LNCAP (cell line): ENCODE measurements around the gene CFAP77.

Source experiments
- CTCF ChIP-seq: fragments of 450-650 bp; IDR thresholded peaks from 2 replicates; pipeline ENCODE4 v1.5.1; 2017; ENCODE audit warnings: mild to moderate bottlenecking

The CFAP77 gene

DNA sequence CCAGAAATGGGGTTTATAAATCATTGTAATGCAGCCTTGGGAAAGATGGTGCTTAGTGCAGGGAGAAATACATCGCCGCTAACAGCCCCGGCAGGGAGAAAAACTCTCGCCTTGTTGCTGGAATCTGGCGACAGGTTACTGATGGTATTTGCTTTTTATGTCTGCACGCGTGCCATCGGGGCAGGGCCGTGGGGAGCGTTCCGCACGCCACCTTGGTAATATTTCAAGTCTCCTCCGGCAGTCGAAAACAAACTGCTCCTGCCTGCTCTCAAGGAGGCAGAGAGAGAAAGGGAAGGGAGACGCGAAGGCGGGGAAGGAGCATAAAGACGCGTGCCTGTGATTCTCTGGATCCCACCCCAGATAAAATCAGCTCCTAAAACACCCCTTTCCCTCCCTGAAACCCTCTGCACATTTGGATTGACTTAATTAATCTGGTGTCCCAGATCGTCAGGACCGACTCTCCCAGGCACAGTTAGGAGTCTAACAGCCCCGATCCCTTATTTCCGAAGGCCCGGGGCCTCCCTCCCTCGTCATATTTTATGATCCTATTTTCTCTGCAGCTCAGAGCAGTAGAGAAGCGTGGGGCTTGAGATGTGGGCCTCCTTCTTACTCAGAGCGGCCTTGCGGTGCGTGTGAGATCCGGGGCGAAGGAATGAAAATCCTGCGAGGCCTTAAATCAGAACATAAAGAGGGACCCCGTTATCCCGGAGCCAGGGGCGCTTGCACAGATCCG lies 47.7 kb downstream of the CFAP77 start:
- TF ChIP-seq CTCF, result no peak

DNA sequence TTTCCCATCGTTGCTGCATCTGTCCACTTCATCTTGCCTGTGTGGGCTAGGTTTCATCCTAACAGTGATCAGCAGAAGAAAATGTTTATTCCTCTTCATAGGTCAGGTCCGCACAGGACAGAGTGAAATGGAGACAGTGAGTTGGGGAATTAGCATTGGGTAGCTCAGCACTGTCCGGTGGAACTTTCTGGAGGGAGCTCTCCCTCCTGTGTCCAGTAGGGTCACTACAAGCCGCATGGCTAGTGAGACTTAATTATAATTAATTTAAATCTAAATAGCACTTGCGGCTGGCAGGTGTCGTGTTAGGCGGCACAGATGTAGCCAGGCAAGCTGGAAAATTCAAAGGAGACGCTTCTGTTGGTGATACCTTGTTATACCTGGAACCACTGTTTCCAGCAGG lies 48.4 kb downstream of the CFAP77 start:
- TF ChIP-seq CTCF, result no peak

DNA sequence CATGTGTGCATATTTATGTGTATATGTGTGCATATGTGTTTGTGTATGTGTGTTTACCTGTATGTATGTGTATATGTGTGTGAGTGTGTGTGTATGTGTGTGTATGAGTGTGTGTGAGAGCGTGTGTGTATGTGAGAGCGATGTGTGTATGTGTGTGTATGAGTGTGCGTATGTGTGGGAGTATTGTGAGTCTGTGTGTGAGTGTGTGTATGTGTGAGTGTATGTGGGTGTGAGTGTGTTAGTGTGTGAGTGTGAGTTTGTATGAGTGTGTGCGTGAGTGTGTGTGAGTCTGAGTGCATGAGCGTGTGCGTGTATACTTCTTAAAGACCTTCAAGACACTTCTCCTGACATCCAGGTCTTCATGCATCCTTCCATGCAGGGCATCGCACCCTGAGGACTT lies 49.6 kb downstream of the CFAP77 start:
- TF ChIP-seq CTCF, result no peak

- no peak for TF ChIP-seq CTCF
Measured at GRCh38 chr9:132460240-132460639, 50.2 kb downstream of the CFAP77 start.

DNA sequence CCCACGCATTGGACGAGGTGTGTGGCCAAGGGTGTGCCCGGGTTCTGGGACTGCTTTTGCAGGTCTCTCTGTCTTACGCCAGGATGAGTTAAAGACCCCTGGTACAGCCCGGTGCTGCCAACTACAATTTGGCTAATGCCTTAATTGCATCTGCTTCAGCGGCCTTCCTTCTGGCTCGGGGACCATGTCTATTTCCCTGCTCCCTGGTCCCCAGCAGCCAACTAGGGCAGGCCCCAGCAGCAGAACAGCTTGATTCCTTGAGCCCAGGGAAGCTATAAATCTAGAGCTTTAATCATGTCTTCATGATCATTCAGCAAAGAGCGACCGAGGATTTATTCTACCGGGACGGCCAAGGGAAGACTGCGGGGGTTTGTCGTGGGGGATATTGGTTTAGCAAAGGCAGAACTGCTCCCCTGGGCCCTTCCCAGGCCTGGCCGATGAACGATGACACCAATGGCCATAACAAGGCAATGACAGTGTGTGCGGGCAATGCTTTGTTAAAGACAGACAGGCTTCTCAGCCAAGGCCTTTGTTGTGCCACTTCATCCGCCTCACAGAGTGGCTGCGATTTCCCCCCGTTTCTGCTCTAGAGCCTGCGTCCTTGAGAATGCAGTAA lies 51.4 kb downstream of the CFAP77 start:
- TF ChIP-seq CTCF, result no peak

DNA sequence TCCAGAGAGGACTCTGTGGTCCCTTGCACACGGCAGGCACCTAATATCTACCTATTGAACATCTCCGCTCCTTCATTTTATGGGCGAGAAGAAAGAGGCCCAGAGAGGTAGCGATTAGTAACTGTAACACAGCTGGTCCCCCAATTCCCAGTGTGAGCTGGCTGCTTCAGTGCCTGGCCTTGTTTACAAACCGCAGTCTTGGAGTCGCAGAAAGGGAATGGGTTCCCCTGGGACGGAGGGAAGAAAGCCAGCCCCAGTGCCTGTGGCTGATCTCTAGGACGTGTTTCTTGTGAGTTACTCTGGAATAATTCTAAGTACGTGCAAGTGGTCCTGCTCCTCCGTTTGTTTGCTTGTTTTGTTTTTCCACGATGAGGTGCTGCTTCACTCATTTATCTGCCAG lies 52.0 kb downstream of the CFAP77 start:
- no peak for TF ChIP-seq CTCF

GRCh38 chr9:132464547-132464946 lies 54.5 kb downstream of the CFAP77 start:
- TF ChIP-seq CTCF, result no peak
